GM04504 (cell line): ENCODE results near the gene ARHGAP29.
A peak's percentile ranks its signal among the peaks of the same experiment; 100 is the strongest.

Experiments
- DNase-seq: peaks from one replicate; pipeline ENCODE4 v3.0.0-alpha.2; 2012; ENCODE audit warnings: low read depth

The ARHGAP29 gene

GRCh38 chr1:94235189-94236012, 2.0 kb downstream of the ARHGAP29 start:
- DNase-seq: no peak

- no peak for DNase-seq
Observed at GRCh38 chr1:94234615-94235014, 2.8 kb downstream of the ARHGAP29 start.

GRCh38 chr1:94231746-94232145, 5.6 kb downstream of the ARHGAP29 start:
- no peak for DNase-seq

- DNase-seq: no peak
Observed at GRCh38 chr1:94230920-94231319, 6.5 kb downstream of the ARHGAP29 start.

GRCh38 chr1:94228640-94229375, 8.6 kb downstream of the ARHGAP29 start:
- DNase-seq: no peak

GRCh38 chr1:94227624-94228023, 9.8 kb downstream of the ARHGAP29 start:
- no peak for DNase-seq

- no peak for DNase-seq
Observed at GRCh38 chr1:94225845-94226244, 11.5 kb downstream of the ARHGAP29 start.

- no peak for DNase-seq
Observed at GRCh38 chr1:94218332-94218731, 19.1 kb downstream of the ARHGAP29 start.

- DNase-seq: no peak
Observed at GRCh38 chr1:94215955-94216354, 21.4 kb downstream of the ARHGAP29 start.

- DNase-seq: no peak
Observed at GRCh38 chr1:94209982-94210381, 27.4 kb downstream of the ARHGAP29 start.

- DNase-seq: peak; percentile 52
Observed at GRCh38 chr1:94209425-94209824, 28.0 kb downstream of the ARHGAP29 start.

GRCh38 chr1:94207695-94208094, 29.7 kb downstream of the ARHGAP29 start:
- DNase-seq: no peak

GRCh38 chr1:94205639-94206038, 31.7 kb downstream of the ARHGAP29 start:
- no peak for DNase-seq

- no peak for DNase-seq
Observed at GRCh38 chr1:94202241-94202640, 35.1 kb downstream of the ARHGAP29 start.

GRCh38 chr1:94199398-94199797, 38.0 kb downstream of the ARHGAP29 start:
- DNase-seq: no peak

GRCh38 chr1:94194079-94194865, 43.1 kb downstream of the ARHGAP29 start:
- no peak for DNase-seq

GRCh38 chr1:94193128-94193527, 44.3 kb downstream of the ARHGAP29 start:
- no peak for DNase-seq

- no peak for DNase-seq
Observed at GRCh38 chr1:94191216-94191615, 46.2 kb downstream of the ARHGAP29 start.

GRCh38 chr1:94186946-94187345, 50.4 kb downstream of the ARHGAP29 start:
- DNase-seq: no peak

GRCh38 chr1:94183197-94183815, 54.1 kb downstream of the ARHGAP29 start:
- DNase-seq: no peak

GRCh38 chr1:94182191-94182590, 55.2 kb downstream of the ARHGAP29 start:
- no peak for DNase-seq

GRCh38 chr1:94180650-94181049, 56.7 kb downstream of the ARHGAP29 start:
- no peak for DNase-seq
